ENCODE results near the gene RPS6KA4. TPM values are rescaled to one million over a fixed set of nuclear protein-coding genes. Genes with fewer than 3 reads are reported as not detected.

RPS6KA4 gene
- total RNA-seq, 1 donor from 2014 or later: 31.3 TPM

GRCh38 chr11:64366751-64367150, 7.8 kb downstream of the RPS6KA4 start:
- DNase-seq (ENCODE audit: low spot score): no peak

GRCh38 chr11:64367931-64368672, 9.1 kb downstream of the RPS6KA4 start:
- no peak for DNase-seq (ENCODE audit: low spot score)

- no peak for DNase-seq (ENCODE audit: low spot score)
Observed at GRCh38 chr11:64368673-64369074, 9.7 kb downstream of the RPS6KA4 start.

GRCh38 chr11:64369440-64370421, 10.8 kb downstream of the RPS6KA4 start:
- DNase-seq (ENCODE audit: low spot score): no peak

GRCh38 chr11:64371201-64371600, 12.2 kb downstream of the RPS6KA4 start:
- no peak for DNase-seq (ENCODE audit: low spot score)

GRCh38 chr11:64372021-64372420, 13.1 kb downstream of the RPS6KA4 start:
- DNase-seq (ENCODE audit: low spot score): no peak

GRCh38 chr11:64372802-64373597, 14.0 kb downstream of the RPS6KA4 start:
- peak; percentile 72 for DNase-seq (ENCODE audit: low spot score)

- no peak for DNase-seq (ENCODE audit: low spot score)
Observed at GRCh38 chr11:64373598-64373974, 14.6 kb downstream of the RPS6KA4 start.

- no peak for DNase-seq (ENCODE audit: low spot score)
Observed at GRCh38 chr11:64376071-64376470, 17.1 kb downstream of the RPS6KA4 start.

GRCh38 chr11:64378335-64378880, 19.4 kb downstream of the RPS6KA4 start:
- DNase-seq (ENCODE audit: low spot score): no peak

- DNase-seq (ENCODE audit: low spot score): no peak
Observed at GRCh38 chr11:64379160-64379559, 20.2 kb downstream of the RPS6KA4 start.

- no peak for DNase-seq (ENCODE audit: low spot score)
Observed at GRCh38 chr11:64379817-64380709, 21.1 kb downstream of the RPS6KA4 start.

- no peak for DNase-seq (ENCODE audit: low spot score)
Observed at GRCh38 chr11:64381350-64381749, 22.4 kb downstream of the RPS6KA4 start.

GRCh38 chr11:64382047-64382446, 23.1 kb downstream of the RPS6KA4 start:
- no peak for DNase-seq (ENCODE audit: low spot score)

- no peak for DNase-seq (ENCODE audit: low spot score)
Observed at GRCh38 chr11:64382586-64382985, 23.6 kb downstream of the RPS6KA4 start.

- DNase-seq (ENCODE audit: low spot score): no peak
Observed at GRCh38 chr11:64383580-64383979, 24.6 kb downstream of the RPS6KA4 start.

- DNase-seq (ENCODE audit: low spot score): no peak
Observed at GRCh38 chr11:64384028-64384737, 25.2 kb downstream of the RPS6KA4 start.

GRCh38 chr11:64384981-64385944, 26.3 kb downstream of the RPS6KA4 start:
- DNase-seq (ENCODE audit: low spot score): no peak

Measured in ureter (tissue), 1 donor.